KG1 (cell line): ENCODE results near the gene ZNF486.
"Not testable (repeated sequence)": the region's sequence is repeated elsewhere in the genome, so short reads cannot be mapped to it uniquely, and the experiment has no call there.

Experiments
- DNase-seq: peaks from one replicate; lab custom pipeline; 2025; lab: John Stamatoyannopoulos, UW

The ZNF486 gene

GRCh38 chr19:20167020-20167644 is at the start of gene ZNF486:
TSS of gene ZNF486 (plus strand) at chr19:20167214. CDS start at chr19:20167331, 117 bp downstream.
- peak; percentile 93 for DNase-seq

GRCh38 chr19:20118064-20118839 is 48.8 kb upstream of the ZNF486 start:
- not testable (repeated sequence) for DNase-seq

DNA sequence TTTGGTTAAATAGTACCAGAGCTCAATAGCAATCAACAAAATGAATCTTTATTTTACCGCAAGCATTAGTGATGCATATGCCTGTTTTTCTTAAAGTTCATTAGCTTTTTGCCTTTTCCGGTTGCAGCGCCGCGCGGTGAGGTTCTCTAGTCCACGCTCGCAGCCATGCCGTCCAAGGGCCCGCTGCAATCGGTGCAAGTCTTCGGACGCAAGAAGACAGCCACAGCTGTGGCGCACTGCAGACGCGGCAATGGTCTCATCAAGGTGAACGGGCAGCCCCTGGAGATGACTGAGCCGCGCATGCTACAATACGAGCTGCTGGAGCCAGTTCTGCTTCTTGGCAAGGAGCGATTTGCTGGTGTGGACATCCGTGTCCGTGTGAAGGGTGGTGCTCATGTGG is 42.1 kb upstream of the ZNF486 start:
- no peak for DNase-seq

DNA sequence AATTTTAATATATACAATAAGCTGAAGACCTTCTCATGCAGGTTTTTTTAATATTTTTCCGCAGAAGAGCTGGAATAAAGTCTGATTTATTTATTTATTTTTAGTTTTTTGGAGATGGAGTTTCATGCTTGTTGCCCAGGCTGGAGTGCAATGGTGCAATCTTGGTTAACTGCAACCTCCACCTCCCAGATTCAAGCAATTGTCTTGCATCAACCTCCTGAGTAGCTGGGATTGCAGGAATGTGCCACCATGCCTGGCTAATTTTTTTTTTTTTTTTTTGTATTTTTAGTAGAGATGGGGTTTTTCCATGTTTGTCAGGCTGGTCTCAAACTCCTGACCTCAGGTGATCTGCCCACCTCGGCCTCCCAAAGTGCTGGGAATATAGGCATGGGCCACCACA is 34.1 kb upstream of the ZNF486 start:
- not testable (repeated sequence) for DNase-seq

- DNase-seq = not testable (repeated sequence)
Measured at GRCh38 chr19:20137714-20138113, 29.3 kb upstream of the ZNF486 start.

- DNase-seq = no peak
Measured at GRCh38 chr19:20151617-20152145, 15.3 kb upstream of the ZNF486 start.

DNA sequence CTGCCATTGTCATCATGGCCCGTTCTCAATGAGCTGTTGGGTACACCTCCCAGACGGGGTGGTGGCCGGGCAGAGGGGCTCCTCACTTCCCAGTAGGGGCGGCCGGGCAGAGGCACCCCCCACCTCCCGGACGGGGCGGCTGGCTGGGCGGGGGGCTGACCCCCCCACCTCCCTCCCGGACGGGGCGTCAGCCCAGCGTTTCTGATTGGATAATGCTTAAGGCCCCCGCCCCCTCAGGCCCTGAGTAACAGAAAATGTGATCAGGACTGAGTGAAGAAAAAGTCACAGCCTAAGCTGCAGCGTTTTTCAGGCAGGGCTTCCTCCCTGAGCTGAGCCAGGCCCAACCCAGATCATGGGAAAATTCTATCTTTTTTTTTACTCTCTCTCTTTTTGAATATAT is 14.5 kb upstream of the ZNF486 start:
- not testable (repeated sequence) for DNase-seq

DNA sequence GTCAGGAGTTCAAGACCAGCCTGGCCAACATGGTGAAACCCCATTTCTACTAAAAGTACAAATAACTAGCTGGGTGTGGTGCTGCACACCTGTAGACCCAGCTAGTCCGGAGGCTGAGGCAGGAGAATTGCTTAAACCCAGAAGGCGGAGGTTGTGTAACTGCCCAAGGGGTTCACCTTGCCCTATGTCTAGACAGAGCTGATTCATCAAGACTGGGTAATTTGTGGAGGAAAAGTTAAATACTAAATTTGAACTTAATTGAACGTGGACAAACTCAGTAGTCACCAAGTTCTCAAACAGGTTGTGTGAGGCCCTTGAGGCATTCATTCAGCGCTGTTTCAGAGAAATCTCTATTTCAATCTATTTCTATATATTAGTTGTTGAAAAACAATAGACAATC is 13.7 kb upstream of the ZNF486 start:
- DNase-seq = no peak

GRCh38 chr19:20154636-20155035 is 12.4 kb upstream of the ZNF486 start:
- DNase-seq = no peak

GRCh38 chr19:20162821-20163220 is 4.2 kb upstream of the ZNF486 start:
- DNase-seq = peak; percentile 79

DNA sequence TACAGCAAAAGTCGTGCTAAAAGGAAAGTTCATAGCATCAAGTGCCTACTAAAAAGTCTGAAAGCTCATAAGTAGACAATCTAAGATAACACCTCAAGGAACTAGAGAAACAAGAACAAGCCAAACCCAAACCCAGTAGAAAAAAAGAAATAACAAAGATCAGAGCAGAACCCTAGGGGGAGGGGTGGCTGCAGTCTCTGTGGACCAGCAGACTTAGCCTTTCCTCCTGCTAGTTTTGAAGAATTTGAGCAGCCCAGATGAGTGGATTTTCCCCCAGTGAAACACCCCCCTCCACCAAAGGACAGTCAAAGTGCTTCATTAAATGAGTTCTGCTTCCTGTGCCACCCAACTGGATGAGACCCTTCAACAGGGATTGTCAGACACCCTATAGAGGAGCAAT is 2.6 kb upstream of the ZNF486 start:
- DNase-seq = no peak

DNA sequence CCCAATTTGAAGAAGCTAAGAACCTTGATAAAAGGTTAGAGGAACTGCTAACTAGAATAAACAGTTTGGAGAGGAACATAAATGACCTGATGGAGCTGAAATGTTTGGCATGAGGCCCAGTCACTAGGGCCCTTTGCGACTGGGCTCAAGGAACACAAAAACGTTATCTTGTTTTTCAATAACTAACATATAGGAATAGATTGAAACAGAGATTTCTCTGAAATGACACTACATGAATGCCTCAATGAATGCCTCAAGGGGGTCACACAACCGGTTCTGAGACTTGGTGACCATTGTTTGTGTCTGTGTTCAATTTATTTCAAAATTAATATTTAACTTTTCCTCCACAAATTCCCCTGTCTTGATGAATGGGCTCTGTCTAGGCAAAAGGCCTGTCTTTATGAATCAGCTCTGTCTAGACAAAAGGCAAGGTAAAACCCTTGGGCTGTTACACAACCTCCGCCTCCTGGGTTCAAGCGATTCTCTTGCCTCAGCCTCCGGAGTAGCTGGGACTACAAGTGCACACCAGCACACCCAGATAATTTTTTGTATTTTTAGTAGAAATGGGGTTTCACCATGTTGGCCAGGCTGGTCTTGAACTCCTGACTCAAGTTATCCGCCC is 932 bp upstream of the ZNF486 start:
- DNase-seq = no peak

DNA sequence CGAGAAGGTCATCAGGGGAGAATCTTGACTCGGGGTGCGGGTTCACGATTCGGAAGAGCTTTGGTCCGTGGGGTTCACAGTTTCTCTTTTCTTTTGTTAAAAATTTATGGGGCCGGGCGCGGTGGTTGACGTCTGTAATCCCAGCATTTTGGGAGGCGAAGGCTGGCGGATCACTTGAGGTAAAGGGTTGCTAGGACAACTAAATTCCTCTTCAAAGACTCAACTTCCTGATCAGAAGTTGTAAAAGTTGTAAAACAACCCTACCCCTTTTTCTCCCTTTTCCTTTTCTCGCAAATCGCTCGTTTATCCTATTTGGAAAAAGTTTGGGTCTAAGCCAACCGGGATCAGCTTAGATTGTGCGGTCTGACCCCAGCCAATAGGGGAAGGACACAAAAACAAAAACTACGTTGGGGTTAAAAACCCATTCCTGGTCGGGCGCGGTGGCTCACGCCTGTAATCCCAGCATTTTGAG is 673 bp downstream of the ZNF486 start:
- DNase-seq = no peak

DNA sequence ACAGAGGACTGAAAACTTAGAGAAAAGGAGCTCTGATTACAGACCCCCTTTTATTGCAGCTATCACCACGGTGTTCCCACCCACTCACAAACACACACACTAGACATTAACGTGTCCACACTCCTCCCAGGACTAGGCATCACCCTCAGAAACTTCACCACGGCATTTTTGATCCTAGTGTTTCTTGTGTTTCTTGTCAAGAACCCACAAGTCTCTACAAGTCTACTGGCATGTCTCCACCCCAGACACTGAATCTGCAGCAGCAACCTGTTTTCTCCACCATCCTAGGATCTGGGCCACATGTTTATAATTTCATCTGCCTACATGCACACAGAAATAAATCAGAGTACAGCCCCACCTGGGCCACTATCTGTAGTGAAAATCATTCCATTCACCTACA is 4.3 kb downstream of the ZNF486 start:
- DNase-seq = no peak

GRCh38 chr19:20175848-20176247 is 8.8 kb downstream of the ZNF486 start:
- DNase-seq = not testable (repeated sequence)

DNA sequence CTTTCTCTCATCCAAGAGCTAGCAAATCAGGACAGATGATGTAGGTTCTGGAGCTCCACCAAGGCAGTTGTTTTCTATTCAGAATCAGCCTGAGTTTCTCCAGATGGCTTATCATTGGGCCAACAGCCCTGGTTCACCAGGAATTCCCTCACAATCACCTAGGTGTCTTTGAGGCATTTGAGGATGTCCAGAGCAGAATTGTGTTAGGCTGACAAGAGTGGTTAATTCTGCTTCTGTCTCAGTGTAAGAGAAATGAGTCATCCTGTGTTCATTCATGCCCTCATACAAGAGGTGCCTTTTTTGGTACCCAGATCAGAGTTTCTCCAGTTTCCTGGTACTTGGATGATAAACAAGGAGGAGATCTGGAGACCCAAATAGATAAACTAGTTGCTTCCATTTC is 12.9 kb downstream of the ZNF486 start:
- DNase-seq = not testable (repeated sequence)

DNA sequence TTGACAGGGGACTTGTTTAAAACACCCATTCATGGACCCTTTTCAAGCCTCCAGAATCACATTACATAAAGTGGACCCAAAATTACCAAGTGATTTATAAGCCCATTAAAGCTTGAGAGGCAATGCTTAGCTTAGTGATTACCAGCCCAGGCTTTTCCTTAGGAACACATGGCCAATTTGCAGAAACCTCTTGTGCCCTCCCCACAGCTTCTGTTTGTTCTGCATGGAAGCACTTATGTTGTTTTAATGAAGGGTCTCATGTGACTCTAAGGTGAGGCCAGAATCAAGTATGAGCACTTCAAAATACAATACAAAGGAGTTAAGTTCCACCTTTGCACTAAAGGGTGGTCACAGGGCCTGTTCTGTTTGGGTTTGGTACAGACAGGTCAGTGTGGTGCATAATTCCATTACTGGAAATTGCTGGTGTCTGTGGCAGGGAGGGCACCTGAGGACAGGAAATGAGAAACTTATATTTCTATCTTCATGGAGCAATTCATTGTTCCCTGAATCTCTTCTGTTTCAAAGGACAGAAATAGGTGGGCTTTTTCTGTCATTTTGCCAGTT is 15.3 kb downstream of the ZNF486 start:
- no peak for DNase-seq

- DNase-seq = no peak
Measured at GRCh38 chr19:20186174-20186573, 19.2 kb downstream of the ZNF486 start.

DNA sequence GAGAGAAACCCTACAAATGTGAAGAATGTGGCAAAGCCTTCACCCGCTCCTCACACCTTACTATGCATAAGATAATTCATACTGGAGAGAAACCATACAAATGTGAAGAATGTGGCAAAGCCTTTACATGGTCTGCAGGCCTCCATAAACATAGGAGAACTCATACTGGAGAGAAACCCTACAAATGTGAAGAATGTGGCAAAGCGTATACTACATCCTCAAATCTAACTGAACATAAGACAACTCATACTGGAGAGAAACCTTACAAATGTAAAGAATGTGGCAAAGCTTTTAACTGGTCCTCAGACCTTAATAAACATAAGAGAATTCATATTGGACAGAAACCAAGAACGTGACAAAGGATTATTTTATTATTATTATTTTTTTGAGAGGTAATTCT is 30.7 kb downstream of the ZNF486 start:
- DNase-seq = no peak

DNA sequence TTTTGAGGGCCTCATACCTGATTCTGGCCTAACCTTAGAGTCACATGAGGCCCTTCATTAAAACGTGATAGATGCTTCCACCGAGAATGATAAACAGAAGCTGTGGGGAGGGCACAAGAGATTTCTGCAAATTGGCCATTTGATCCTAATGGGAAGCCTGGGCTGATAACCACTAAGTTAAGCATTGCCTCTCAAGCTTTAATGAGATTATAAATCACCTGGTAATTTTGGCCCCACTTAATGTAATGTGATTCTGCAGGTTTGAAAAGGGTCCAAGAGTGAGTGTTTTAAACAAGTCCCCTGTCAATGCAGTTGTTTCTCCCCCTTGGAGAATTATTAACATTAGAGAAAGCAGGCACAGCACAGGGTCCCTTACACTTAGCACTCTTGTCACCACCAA is 42.0 kb downstream of the ZNF486 start:
- DNase-seq = no peak

DNA sequence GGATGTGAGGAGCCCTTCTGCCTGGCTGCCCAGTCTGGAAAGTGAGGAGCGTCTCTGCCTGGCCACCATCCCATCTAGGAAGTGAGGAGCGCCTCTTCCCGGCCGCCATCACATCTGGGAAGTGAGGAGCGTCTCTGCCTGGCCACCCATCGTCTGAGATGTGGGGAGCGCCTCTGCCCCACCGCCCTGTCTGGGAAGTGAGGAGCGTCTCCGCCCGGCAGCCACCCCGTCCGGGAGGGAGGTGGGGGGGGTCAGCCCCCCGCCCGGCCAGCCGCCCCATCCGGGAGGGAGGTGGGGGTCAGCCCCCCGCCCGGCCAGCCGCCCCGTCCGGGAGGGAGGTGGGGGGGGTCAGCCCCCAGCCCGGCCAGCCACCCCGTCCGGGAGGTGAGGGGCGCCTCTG is 47.4 kb downstream of the ZNF486 start:
- DNase-seq = not testable (repeated sequence)

DNA sequence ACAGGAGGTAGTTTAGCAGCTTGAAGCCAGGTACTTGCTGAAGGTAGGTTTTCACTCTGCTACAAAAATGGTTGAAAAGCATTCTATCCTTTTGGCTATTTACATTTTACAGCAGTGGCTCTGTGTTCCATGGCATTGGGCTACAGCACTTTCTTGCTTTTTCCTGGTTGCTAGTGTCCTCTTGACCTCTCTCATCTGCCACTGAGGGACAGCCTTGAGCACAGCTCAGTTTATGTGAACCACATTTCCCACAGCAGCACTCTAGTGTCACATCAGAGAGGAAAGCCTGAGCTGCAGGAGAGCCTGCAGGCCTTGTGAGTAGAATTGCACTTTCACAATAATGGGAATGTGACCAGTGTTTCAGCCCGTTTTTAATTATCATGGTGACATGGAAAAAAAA is 54.6 kb downstream of the ZNF486 start:
- DNase-seq = not testable (repeated sequence)
